Panc1 (cell line): ENCODE data around the gene STX7. TPM values are rescaled to one million over a fixed set of nuclear protein-coding genes. Genes with fewer than 3 reads are reported as not detected.

Experiments
- ATAC-seq: fragments of 200-7000 bp; cut with Tn5 transposase; 2 replicates; pipeline ENCODE4 v1.9.1; 2020; ENCODE audit warnings: mild to moderate bottlenecking, moderate library complexity
- BruUV-seq: library from RNA; stranded (reverse); fragments of 400-500 nt; replicated peaks from 2 replicates; lab custom pipeline; 2021; lab: Mats Ljungman, UMichigan
- CTCF ChIA-PET: fragments of 300-600 bp; sonication (Branson Sonifier 250); formaldehyde crosslinking; loops from one replicate; lab custom pipeline; 2022; ENCODE audit warnings: antibody characterized with exemption; lab: Charles Lee
- POLR2A ChIA-PET: fragments of 300-600 bp; sonication (Branson Sonifier 250); formaldehyde crosslinking; loops from one replicate; lab custom pipeline; 2022; ENCODE audit warnings: antibody characterized with exemption; lab: Charles Lee
- DNase-seq: peaks from one replicate; pipeline ENCODE4 v3.0.0-alpha.2; 2010; ENCODE audit warnings: low read depth, low spot score
- H3K27ac ChIP-seq: 2 replicates; pipeline ENCODE4 v1.5.1; 2011; ENCODE audit warnings: mild to moderate bottlenecking, low read length, inconsistent platforms
- H3K27me3 ChIP-seq: fragments of 200-500 bp; sonication (Bioruptor generic); 2 replicates; pipeline ENCODE4 v1.6.0; 2014; ENCODE audit warnings: low read length, inconsistent platforms; ENCODE audit not compliant: control insufficient read depth, insufficient read depth
- H3K36me3 ChIP-seq: fragments of 200-500 bp; sonication (Bioruptor generic); 2 replicates; pipeline ENCODE4 v1.5.1; 2014; ENCODE audit warnings: inconsistent platforms, mild to moderate bottlenecking, low read length, moderate library complexity; ENCODE audit not compliant: control insufficient read depth, insufficient read depth
- H3K4me1 ChIP-seq: 2 replicates; pipeline ENCODE4 v1.5.1; 2011; ENCODE audit warnings: inconsistent platforms, mild to moderate bottlenecking, low read length, moderate library complexity; ENCODE audit not compliant: control insufficient read depth, insufficient read depth
- H3K4me3 ChIP-seq, 2 experiments: 2 replicates each; pipeline ENCODE4 v1.5.1; 2011 to 2012; ENCODE audit warnings: low read depth in 2 of 2, low read length in 2 of 2, mild to moderate bottlenecking in 2 of 2, inconsistent platforms in 1 of 2, moderate library complexity in 1 of 2
- H3K9me3 ChIP-seq: fragments of 200-500 bp; sonication (Bioruptor generic); 2 replicates; pipeline ENCODE4 v1.5.1; 2014; ENCODE audit warnings: low read depth, mild to moderate bottlenecking, inconsistent platforms, low read length, moderate library complexity; ENCODE audit not compliant: control insufficient read depth, insufficient read depth
- POLR2AphosphoS5 ChIP-seq: IDR thresholded peaks from 2 replicates; pipeline ENCODE4 v1.6.1; 2012; ENCODE audit warnings: mild to moderate bottlenecking, low read depth, low read length, moderate library complexity
- SIN3A ChIP-seq: IDR thresholded peaks from 2 replicates; pipeline ENCODE4 v1.6.1; 2012; ENCODE audit warnings: low read depth, mild to moderate bottlenecking, low read length, moderate library complexity, borderline replicate concordance; ENCODE audit not compliant: insufficient read depth
- TCF7L2 ChIP-seq: IDR thresholded peaks from 2 replicates; pipeline ENCODE4 v1.6.1; 2011; ENCODE audit warnings: mild to moderate bottlenecking, low read depth, low read length, inconsistent platforms
- in situ Hi-C: cut with HindIII; loops from 2 replicates; pipeline ENCODE4 v1.10.0; 2016; ENCODE audit warnings: low sequenced_read_pairs, low pct_unique_long_range_greater_than_20kb
- intact Hi-C: fragments of 100-400 bp; cut with micrococcal nuclease; formaldehyde crosslinking; loops from one replicate; pipeline ENCODE4 v1.10.0; 2022; ENCODE audit not compliant: unreplicated experiment
- total RNA-seq: library from RNA; stranded (reverse); gene quantifications from one replicate; pipeline ENCODE4 v1.2.1, GENCODE V29; 2021; ENCODE audit not compliant: unreplicated experiment
- TF ChIP-seq, protein P1 (sequence below), 2 experiments: IDR thresholded peaks; 2 replicates each; pipeline ENCODE4 v1.6.1; 2011 to 2012; ENCODE audit warnings: low read depth in 2 of 2, control low read depth in 1 of 2, low read length in 1 of 2, mild to moderate bottlenecking in 1 of 2, moderate library complexity in 1 of 2; ENCODE audit not compliant: insufficient read depth in 1 of 2
- TF ChIP-seq, protein P2 (sequence below): fragments of 450-650 bp; IDR thresholded peaks from 2 replicates; pipeline ENCODE4 v1.5.1; 2017; ENCODE audit warnings: mild to moderate bottlenecking

The STX7 gene
- total RNA-seq, 1 experiment from 2014 or later: 40.6 TPM

DNA sequence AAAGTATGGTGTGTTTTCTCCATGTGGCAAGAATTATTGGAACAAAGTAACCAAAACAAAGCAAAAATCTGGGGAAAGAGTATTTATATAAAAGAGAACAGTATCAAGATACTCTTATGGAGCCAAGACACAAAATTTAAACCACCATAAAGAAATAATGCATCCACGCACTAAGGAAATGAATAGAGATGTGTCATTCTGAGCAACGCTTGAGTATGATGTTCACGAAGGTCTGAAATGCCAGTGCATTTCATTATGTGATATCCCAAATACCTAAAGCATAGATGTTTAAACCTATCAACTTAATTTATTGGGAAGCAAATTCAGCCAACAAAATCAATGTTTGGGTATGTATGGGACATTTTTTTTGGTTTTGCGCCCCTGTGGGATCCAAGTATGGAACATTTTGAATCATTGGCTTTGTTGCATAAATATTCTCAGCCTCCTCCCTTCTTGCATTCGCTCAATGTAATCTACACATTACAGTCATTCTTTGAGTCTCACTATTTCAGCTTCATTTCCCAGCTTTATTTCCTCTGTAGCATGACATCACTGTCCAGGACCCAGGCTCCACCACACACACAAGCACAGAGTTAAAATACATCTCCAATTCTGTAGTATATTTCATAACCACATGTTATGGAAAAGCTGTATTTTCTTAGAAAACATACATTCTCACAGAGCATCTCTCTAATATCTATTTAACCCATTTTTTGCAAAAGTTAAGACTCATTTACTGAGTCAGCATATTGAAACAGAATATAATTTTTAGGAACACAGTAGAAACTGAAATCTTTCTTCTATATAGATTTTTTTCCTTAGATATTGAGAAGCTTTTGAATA lies 100.0 kb downstream of the STX7 start:
- no peaks in the 10 kb centered on the region for H3K36me3 ChIP-seq
- no peaks in the 10 kb centered on the region for H3K4me1 ChIP-seq
- no peak overlapping the region for H3K4me3 ChIP-seq
- H3K27me3 ChIP-seq: peaks cover 2% of the 10 kb centered on the region; the same call in 1 of the 2 replicates
- ChIA-PET POLR2A (no interaction called here), CTCF (interaction anchor here (0.8 kb wide), 1 partner anchor 153 kb away, joined by 3 read pairs; no protein-coding TSS in a partner anchor)
- no TSS peak for BruUV-seq
- intact Hi-C loops (no loop called here), in situ Hi-C loops (no loop called here)
- ATAC-seq: no peak
- TF ChIP-seq POLR2AphosphoS5 (no peak), TCF7L2 (no peak), SIN3A (no peak)
- TF ChIP-seq, protein P1, sequence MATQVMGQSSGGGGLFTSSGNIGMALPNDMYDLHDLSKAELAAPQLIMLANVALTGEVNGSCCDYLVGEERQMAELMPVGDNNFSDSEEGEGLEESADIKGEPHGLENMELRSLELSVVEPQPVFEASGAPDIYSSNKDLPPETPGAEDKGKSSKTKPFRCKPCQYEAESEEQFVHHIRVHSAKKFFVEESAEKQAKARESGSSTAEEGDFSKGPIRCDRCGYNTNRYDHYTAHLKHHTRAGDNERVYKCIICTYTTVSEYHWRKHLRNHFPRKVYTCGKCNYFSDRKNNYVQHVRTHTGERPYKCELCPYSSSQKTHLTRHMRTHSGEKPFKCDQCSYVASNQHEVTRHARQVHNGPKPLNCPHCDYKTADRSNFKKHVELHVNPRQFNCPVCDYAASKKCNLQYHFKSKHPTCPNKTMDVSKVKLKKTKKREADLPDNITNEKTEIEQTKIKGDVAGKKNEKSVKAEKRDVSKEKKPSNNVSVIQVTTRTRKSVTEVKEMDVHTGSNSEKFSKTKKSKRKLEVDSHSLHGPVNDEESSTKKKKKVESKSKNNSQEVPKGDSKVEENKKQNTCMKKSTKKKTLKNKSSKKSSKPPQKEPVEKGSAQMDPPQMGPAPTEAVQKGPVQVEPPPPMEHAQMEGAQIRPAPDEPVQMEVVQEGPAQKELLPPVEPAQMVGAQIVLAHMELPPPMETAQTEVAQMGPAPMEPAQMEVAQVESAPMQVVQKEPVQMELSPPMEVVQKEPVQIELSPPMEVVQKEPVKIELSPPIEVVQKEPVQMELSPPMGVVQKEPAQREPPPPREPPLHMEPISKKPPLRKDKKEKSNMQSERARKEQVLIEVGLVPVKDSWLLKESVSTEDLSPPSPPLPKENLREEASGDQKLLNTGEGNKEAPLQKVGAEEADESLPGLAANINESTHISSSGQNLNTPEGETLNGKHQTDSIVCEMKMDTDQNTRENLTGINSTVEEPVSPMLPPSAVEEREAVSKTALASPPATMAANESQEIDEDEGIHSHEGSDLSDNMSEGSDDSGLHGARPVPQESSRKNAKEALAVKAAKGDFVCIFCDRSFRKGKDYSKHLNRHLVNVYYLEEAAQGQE (IDR thresholded peaks at IDR 0.05; ENCODE audit: insufficient read depth in 1 of 2, low read depth in 2 of 2, low read length in 1 of 2): no peak
- TF ChIP-seq, protein P2, sequence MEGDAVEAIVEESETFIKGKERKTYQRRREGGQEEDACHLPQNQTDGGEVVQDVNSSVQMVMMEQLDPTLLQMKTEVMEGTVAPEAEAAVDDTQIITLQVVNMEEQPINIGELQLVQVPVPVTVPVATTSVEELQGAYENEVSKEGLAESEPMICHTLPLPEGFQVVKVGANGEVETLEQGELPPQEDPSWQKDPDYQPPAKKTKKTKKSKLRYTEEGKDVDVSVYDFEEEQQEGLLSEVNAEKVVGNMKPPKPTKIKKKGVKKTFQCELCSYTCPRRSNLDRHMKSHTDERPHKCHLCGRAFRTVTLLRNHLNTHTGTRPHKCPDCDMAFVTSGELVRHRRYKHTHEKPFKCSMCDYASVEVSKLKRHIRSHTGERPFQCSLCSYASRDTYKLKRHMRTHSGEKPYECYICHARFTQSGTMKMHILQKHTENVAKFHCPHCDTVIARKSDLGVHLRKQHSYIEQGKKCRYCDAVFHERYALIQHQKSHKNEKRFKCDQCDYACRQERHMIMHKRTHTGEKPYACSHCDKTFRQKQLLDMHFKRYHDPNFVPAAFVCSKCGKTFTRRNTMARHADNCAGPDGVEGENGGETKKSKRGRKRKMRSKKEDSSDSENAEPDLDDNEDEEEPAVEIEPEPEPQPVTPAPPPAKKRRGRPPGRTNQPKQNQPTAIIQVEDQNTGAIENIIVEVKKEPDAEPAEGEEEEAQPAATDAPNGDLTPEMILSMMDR: no peak
- no peak overlapping the region for H3K27ac ChIP-seq
- H3K9me3 ChIP-seq: no peaks in the 10 kb centered on the region
- DNase-seq: no peak

DNA sequence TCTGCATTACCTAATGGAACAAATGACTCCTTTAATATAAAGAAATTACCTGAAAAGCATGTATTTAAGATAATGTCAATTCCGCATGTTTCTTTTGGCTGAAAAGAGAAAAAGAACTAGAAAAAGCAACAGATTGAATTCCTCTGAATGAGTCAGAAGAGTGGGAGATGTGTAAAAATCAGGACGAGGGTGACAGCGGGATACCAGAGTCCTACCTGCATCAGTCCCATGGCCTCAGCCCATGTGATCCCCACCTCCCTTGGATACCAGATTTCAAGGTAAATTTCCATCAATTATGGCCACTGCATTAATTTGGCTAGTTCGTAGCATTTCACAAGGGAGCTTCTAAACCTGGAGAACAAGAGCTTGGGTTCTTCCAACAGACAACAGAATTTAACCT lies 101.6 kb downstream of the STX7 start:
- CTCF ChIA-PET: no interaction called here
- in situ Hi-C loops (no loop called here), intact Hi-C loops (no loop called here)
- DNase-seq: no peak
- Histone ChIP-seq H3K4me1 (no peaks in the 10 kb centered on the region), H3K36me3 (no peaks in the 10 kb centered on the region), H3K9me3 (no peaks in the 10 kb centered on the region), H3K4me3 (no peak overlapping the region), H3K27me3 (peaks cover 2% of the 10 kb centered on the region; the same call in 1 of the 2 replicates), H3K27ac (no peak overlapping the region)
- ATAC-seq: no peak
- no TSS peak for BruUV-seq
- POLR2A ChIA-PET: no interaction called here
- TF ChIP-seq POLR2AphosphoS5 (no peak), TCF7L2 (no peak), SIN3A (no peak)
- TF ChIP-seq, protein P2: no peak
- TF ChIP-seq, protein P1 (IDR thresholded peaks at IDR 0.05; ENCODE audit: insufficient read depth in 1 of 2, low read depth in 2 of 2, low read length in 1 of 2): no peak
